GM23338 (cell line): ENCODE measurements around the gene NCKAP5. TPM values are rescaled to one million over a fixed set of nuclear protein-coding genes. Genes with fewer than 3 reads are reported as not detected.

Experiments
- ATAC-seq: fragments of 200-7000 bp; cut with Tn5 transposase; 3 replicates; pipeline ENCODE4 v1.9.1; 2020
- DNase-seq: peaks from one replicate; pipeline ENCODE4 v3.0.0-alpha.2; 2015; ENCODE audit warnings: low spot score
- H2AFZ ChIP-seq: fragments of 200-600 bp; sonication (generic); 2 replicates; pipeline ENCODE4 v1.8.0; 2016; ENCODE audit warnings: antibody characterized with exemption, mild to moderate bottlenecking, moderate library complexity
- H3F3A ChIP-seq: fragments of 200-600 bp; sonication (generic); replicated peaks from 2 replicates; pipeline ENCODE4 v1.8.0; 2017; ENCODE audit warnings: antibody characterized with exemption, mixed run types, low read depth
- H3K27ac ChIP-seq: fragments of 200-600 bp; sonication (generic); 2 replicates; pipeline ENCODE4 v1.6.1; 2016; ENCODE audit warnings: low read depth
- H3K27me3 ChIP-seq: fragments of 200-600 bp; sonication (generic); 2 replicates; pipeline ENCODE4 v1.8.0; 2016; ENCODE audit warnings: mild to moderate bottlenecking, mixed run types, moderate library complexity; ENCODE audit not compliant: insufficient read depth
- H3K36me3 ChIP-seq: fragments of 200-600 bp; sonication (generic); 2 replicates; pipeline ENCODE4 v1.8.0; 2016; ENCODE audit warnings: mild to moderate bottlenecking; ENCODE audit not compliant: insufficient read depth
- H3K4me1 ChIP-seq: fragments of 200-600 bp; sonication (generic); 2 replicates; pipeline ENCODE4 v1.8.0; 2016; ENCODE audit warnings: mild to moderate bottlenecking, moderate library complexity; ENCODE audit not compliant: insufficient read depth
- H3K4me2 ChIP-seq: fragments of 200-600 bp; sonication (generic); 2 replicates; pipeline ENCODE4 v1.7.1; 2017; ENCODE audit warnings: mixed run types
- H3K4me3 ChIP-seq: fragments of 200-600 bp; sonication (generic); 2 replicates; pipeline ENCODE4 v1.6.1; 2016; ENCODE audit warnings: mixed run types
- H3K79me2 ChIP-seq: fragments of 200-600 bp; sonication (generic); replicated peaks from 2 replicates; pipeline ENCODE4 v1.8.0; 2017; ENCODE audit warnings: mild to moderate bottlenecking; ENCODE audit not compliant: insufficient read depth
- H3K9me2 ChIP-seq: fragments of 200-600 bp; sonication (generic); 2 replicates; pipeline ENCODE4 v1.8.0; 2017; ENCODE audit not compliant: insufficient read depth
- H4K20me1 ChIP-seq: fragments of 200-600 bp; sonication (generic); replicated peaks from 2 replicates; pipeline ENCODE4 v1.8.0; 2017; ENCODE audit warnings: mild to moderate bottlenecking; ENCODE audit not compliant: insufficient read depth
- H3K27ac Mint-ChIP-seq: 2 replicates; pipeline ENCODE4 v1.8.0; 2020; ENCODE audit warnings: inconsistent platforms, mild to moderate bottlenecking, moderate library complexity, mixed read lengths
- H3K27me3 Mint-ChIP-seq: 3 replicates; pipeline ENCODE4 v1.8.0; 2022; ENCODE audit warnings: low read depth, mild to moderate bottlenecking, moderate library complexity, mixed read lengths, inconsistent platforms; ENCODE audit not compliant: insufficient read depth, poor library complexity
- H3K36me3 Mint-ChIP-seq: 3 replicates; pipeline ENCODE4 v1.8.0; 2021; ENCODE audit warnings: low read depth, mild to moderate bottlenecking, inconsistent platforms, moderate library complexity, mixed read lengths
- H3K4me1 Mint-ChIP-seq: 3 replicates; pipeline ENCODE4 v1.8.0; 2020; ENCODE audit warnings: mild to moderate bottlenecking, inconsistent platforms, mixed read lengths
- H3K4me3 Mint-ChIP-seq: 3 replicates; pipeline ENCODE4 v1.8.0; 2021; ENCODE audit warnings: moderate library complexity, mild to moderate bottlenecking, inconsistent platforms, mixed read lengths
- H3K9me3 Mint-ChIP-seq: 3 replicates; pipeline ENCODE4 v1.8.0; 2020; ENCODE audit warnings: moderate library complexity, mild to moderate bottlenecking, inconsistent platforms, mixed read lengths
- CREB1 ChIP-seq: fragments of 250-450 bp; sonication (Bioruptor Pico); IDR thresholded peaks from 2 replicates; pipeline ENCODE4 v1.5.0; 2020; ENCODE audit warnings: low read depth, mild to moderate bottlenecking, moderate library complexity
- ETS1 ChIP-seq: IDR thresholded peaks from 2 replicates; pipeline ENCODE4 v1.6.1; 2016; ENCODE audit warnings: antibody characterized with exemption
- EZH2phosphoT487 ChIP-seq: fragments of 200-600 bp; sonication (generic); IDR thresholded peaks from one replicate; pipeline ENCODE4 v1.8.1; 2018; ENCODE audit warnings: antibody characterized with exemption; ENCODE audit not compliant: unreplicated experiment
- JUNB ChIP-seq: IDR thresholded peaks from one replicate; pipeline ENCODE4 v1.6.1; 2016; ENCODE audit warnings: antibody characterized with exemption; ENCODE audit not compliant: unreplicated experiment
- NANOG ChIP-seq: IDR thresholded peaks from 2 replicates; pipeline ENCODE4 v1.6.1; 2016; ENCODE audit warnings: antibody characterized with exemption, borderline replicate concordance
- POLR2AphosphoS5 ChIP-seq: IDR thresholded peaks from 2 replicates; pipeline ENCODE4 v1.6.1; 2016; ENCODE audit warnings: antibody characterized with exemption, low read depth
- STAT1 ChIP-seq: IDR thresholded peaks from one replicate; pipeline ENCODE4 v1.6.1; 2016; ENCODE audit warnings: antibody characterized with exemption; ENCODE audit not compliant: unreplicated experiment
- polyA plus RNA-seq: library from polyadenylated mRNA; unstranded; fragments of >200 nt; fragmentation: Nextera tagmentation; extraction: Ambion mirVana; gene quantifications from 2 replicates; pipeline ENCODE4 v1.2.1, GENCODE V29; 2016
- total RNA-seq: library from RNA; depleted of rRNA; stranded (reverse); fragments of >200 nt; shearing (Covaris generic); gene quantifications from 2 replicates; pipeline ENCODE4 v1.2.3, GENCODE V29; 2014
- TF ChIP-seq, protein P1 (sequence below): IDR thresholded peaks from one replicate; pipeline ENCODE4 v1.6.1; 2018; ENCODE audit warnings: antibody characterized with exemption; ENCODE audit not compliant: unreplicated experiment
- TF ChIP-seq, protein P2 (sequence below): fragments of 250-450 bp; sonication (Bioruptor Pico); IDR thresholded peaks from 2 replicates; pipeline ENCODE4 v1.5.0; 2020; ENCODE audit warnings: mild to moderate bottlenecking, moderate library complexity
- TF ChIP-seq, protein P3 (sequence below), 2 experiments: fragments of 200-600 bp in 1 of 2; sonication (generic) in 1 of 2; conservative IDR thresholded peaks; 2 replicates each; pipeline versions ENCODE4 v1.5.1 to v1.6.1; 2016 to 2017; ENCODE audit warnings: antibody characterized with exemption in 2 of 2, low read depth in 2 of 2, mild to moderate bottlenecking in 2 of 2, moderate library complexity in 1 of 2

The NCKAP5 gene
- total and polyA plus RNA-seq, 2 experiments from 2014 or later = 0.34 to 0.73 TPM

GRCh38 chr2:133418021-133418420 lies 150.2 kb downstream of the NCKAP5 start:
- H3K79me2 ChIP-seq = no peaks in the 10 kb centered on the region
- no peaks in the 10 kb centered on the region for H3K36me3 ChIP-seq
- no peak for DNase-seq
- peaks cover 3% of the 10 kb centered on the region for H3K27me3 Mint-ChIP-seq
- TF ChIP-seq, protein P1, sequence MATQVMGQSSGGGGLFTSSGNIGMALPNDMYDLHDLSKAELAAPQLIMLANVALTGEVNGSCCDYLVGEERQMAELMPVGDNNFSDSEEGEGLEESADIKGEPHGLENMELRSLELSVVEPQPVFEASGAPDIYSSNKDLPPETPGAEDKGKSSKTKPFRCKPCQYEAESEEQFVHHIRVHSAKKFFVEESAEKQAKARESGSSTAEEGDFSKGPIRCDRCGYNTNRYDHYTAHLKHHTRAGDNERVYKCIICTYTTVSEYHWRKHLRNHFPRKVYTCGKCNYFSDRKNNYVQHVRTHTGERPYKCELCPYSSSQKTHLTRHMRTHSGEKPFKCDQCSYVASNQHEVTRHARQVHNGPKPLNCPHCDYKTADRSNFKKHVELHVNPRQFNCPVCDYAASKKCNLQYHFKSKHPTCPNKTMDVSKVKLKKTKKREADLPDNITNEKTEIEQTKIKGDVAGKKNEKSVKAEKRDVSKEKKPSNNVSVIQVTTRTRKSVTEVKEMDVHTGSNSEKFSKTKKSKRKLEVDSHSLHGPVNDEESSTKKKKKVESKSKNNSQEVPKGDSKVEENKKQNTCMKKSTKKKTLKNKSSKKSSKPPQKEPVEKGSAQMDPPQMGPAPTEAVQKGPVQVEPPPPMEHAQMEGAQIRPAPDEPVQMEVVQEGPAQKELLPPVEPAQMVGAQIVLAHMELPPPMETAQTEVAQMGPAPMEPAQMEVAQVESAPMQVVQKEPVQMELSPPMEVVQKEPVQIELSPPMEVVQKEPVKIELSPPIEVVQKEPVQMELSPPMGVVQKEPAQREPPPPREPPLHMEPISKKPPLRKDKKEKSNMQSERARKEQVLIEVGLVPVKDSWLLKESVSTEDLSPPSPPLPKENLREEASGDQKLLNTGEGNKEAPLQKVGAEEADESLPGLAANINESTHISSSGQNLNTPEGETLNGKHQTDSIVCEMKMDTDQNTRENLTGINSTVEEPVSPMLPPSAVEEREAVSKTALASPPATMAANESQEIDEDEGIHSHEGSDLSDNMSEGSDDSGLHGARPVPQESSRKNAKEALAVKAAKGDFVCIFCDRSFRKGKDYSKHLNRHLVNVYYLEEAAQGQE = no peak
- TF ChIP-seq, protein P2, sequence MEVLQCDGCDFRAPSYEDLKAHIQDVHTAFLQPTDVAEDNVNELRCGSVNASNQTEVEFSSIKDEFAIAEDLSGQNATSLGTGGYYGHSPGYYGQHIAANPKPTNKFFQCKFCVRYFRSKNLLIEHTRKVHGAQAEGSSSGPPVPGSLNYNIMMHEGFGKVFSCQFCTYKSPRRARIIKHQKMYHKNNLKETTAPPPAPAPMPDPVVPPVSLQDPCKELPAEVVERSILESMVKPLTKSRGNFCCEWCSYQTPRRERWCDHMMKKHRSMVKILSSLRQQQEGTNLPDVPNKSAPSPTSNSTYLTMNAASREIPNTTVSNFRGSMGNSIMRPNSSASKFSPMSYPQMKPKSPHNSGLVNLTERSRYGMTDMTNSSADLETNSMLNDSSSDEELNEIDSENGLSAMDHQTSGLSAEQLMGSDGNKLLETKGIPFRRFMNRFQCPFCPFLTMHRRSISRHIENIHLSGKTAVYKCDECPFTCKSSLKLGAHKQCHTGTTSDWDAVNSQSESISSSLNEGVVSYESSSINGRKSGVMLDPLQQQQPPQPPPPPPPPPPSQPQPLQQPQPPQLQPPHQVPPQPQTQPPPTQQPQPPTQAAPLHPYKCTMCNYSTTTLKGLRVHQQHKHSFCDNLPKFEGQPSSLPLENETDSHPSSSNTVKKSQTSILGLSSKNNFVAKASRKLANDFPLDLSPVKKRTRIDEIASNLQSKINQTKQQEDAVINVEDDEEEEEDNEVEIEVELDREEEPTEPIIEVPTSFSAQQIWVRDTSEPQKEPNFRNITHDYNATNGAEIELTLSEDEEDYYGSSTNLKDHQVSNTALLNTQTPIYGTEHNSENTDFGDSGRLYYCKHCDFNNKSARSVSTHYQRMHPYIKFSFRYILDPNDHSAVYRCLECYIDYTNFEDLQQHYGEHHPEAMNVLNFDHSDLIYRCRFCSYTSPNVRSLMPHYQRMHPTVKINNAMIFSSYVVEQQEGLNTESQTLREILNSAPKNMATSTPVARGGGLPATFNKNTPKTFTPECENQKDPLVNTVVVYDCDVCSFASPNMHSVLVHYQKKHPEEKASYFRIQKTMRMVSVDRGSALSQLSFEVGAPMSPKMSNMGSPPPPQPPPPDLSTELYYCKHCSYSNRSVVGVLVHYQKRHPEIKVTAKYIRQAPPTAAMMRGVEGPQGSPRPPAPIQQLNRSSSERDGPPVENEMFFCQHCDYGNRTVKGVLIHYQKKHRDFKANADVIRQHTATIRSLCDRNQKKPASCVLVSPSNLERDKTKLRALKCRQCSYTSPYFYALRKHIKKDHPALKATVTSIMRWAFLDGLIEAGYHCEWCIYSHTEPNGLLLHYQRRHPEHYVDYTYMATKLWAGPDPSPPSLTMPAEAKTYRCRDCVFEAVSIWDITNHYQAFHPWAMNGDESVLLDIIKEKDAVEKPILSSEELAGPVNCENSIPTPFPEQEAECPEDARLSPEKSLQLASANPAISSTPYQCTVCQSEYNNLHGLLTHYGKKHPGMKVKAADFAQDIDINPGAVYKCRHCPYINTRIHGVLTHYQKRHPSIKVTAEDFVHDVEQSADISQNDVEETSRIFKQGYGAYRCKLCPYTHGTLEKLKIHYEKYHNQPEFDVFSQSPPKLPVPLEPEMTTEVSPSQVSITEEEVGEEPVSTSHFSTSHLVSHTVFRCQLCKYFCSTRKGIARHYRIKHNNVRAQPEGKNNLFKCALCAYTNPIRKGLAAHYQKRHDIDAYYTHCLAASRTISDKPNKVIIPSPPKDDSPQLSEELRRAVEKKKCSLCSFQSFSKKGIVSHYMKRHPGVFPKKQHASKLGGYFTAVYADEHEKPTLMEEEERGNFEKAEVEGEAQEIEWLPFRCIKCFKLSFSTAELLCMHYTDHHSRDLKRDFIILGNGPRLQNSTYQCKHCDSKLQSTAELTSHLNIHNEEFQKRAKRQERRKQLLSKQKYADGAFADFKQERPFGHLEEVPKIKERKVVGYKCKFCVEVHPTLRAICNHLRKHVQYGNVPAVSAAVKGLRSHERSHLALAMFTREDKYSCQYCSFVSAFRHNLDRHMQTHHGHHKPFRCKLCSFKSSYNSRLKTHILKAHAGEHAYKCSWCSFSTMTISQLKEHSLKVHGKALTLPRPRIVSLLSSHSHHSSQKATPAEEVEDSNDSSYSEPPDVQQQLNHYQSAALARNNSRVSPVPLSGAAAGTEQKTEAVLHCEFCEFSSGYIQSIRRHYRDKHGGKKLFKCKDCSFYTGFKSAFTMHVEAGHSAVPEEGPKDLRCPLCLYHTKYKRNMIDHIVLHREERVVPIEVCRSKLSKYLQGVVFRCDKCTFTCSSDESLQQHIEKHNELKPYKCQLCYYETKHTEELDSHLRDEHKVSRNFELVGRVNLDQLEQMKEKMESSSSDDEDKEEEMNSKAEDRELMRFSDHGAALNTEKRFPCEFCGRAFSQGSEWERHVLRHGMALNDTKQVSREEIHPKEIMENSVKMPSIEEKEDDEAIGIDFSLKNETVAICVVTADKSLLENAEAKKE = no peak
- no peak for TF ChIP-seq CREB1 (CRISPR knock-in tag)
- no peak for TF ChIP-seq ETS1
- TF ChIP-seq EZH2phosphoT487 = no peak
- no peak for TF ChIP-seq POLR2AphosphoS5
- no peak for TF ChIP-seq JUNB
- TF ChIP-seq NANOG = no peak
- TF ChIP-seq, protein P3, sequence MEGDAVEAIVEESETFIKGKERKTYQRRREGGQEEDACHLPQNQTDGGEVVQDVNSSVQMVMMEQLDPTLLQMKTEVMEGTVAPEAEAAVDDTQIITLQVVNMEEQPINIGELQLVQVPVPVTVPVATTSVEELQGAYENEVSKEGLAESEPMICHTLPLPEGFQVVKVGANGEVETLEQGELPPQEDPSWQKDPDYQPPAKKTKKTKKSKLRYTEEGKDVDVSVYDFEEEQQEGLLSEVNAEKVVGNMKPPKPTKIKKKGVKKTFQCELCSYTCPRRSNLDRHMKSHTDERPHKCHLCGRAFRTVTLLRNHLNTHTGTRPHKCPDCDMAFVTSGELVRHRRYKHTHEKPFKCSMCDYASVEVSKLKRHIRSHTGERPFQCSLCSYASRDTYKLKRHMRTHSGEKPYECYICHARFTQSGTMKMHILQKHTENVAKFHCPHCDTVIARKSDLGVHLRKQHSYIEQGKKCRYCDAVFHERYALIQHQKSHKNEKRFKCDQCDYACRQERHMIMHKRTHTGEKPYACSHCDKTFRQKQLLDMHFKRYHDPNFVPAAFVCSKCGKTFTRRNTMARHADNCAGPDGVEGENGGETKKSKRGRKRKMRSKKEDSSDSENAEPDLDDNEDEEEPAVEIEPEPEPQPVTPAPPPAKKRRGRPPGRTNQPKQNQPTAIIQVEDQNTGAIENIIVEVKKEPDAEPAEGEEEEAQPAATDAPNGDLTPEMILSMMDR (conservative IDR thresholded peaks at IDR 0.05; ENCODE audit: low read depth in 2 of 2) = no peak
- TF ChIP-seq STAT1 = no peak
- peaks cover 28% of the 10 kb centered on the region for H3K4me1 Mint-ChIP-seq
- H3K9me2 ChIP-seq = no peaks in the 10 kb centered on the region
- no peaks in the 10 kb centered on the region for H4K20me1 ChIP-seq
- no peaks in the 10 kb centered on the region for H3K36me3 Mint-ChIP-seq
- peaks cover 20% of the 10 kb centered on the region for H3K4me1 ChIP-seq
- no peak overlapping the region for H3K4me3 Mint-ChIP-seq
- H3K9me3 Mint-ChIP-seq = no peaks in the 10 kb centered on the region
- H3K4me3 ChIP-seq = no peak overlapping the region
- H3K27ac Mint-ChIP-seq = no peak overlapping the region
- H3K4me2 ChIP-seq = no peak overlapping the region
- H3F3A ChIP-seq = no peaks in the 10 kb centered on the region
- H2AFZ ChIP-seq = no peak overlapping the region
- H3K27me3 ChIP-seq = no peaks in the 10 kb centered on the region
- no peak for ATAC-seq
- no peak overlapping the region for H3K27ac ChIP-seq
